ENCODE measurements around the gene KIAA1217.
A peak's percentile ranks its signal among the peaks of the same experiment; 100 is the strongest.
"Not testable (repeated sequence)": the region's sequence is repeated elsewhere in the genome, so short reads cannot be mapped to it uniquely, and the experiment has no call there.

The KIAA1217 gene

GRCh38 chr10:24292304-24293293 is 83.7 kb downstream of the KIAA1217 start:
- DNase-seq: no peak

- DNase-seq: no peak
Observed at GRCh38 chr10:24299578-24300260, 90.8 kb downstream of the KIAA1217 start.

GRCh38 chr10:24303522-24304310 is 94.8 kb downstream of the KIAA1217 start:
- DNase-seq: no peak

- DNase-seq: no peak
Observed at GRCh38 chr10:24305551-24306506, 96.9 kb downstream of the KIAA1217 start.

- DNase-seq: no peak
Observed at GRCh38 chr10:24306507-24306875, 97.6 kb downstream of the KIAA1217 start.

- peak; percentile 18 for DNase-seq
Observed at GRCh38 chr10:24307116-24307515, 98.2 kb downstream of the KIAA1217 start.

GRCh38 chr10:24307696-24308485 is 99.0 kb downstream of the KIAA1217 start:
- peak; percentile 67 for DNase-seq

- no peak for DNase-seq
Observed at GRCh38 chr10:24310104-24310503, 101.2 kb downstream of the KIAA1217 start.

GRCh38 chr10:24311888-24312287 is 103.0 kb downstream of the KIAA1217 start:
- DNase-seq: no peak

- DNase-seq: peak; percentile 32
Observed at GRCh38 chr10:24313283-24313682, 104.3 kb downstream of the KIAA1217 start.

- DNase-seq: no peak
Observed at GRCh38 chr10:24315211-24315610, 106.3 kb downstream of the KIAA1217 start.

GRCh38 chr10:24318517-24318916 is 109.6 kb downstream of the KIAA1217 start:
- DNase-seq: no peak

GRCh38 chr10:24320373-24320772 is 111.4 kb downstream of the KIAA1217 start:
- no peak for DNase-seq

- DNase-seq: peak; percentile 27
Observed at GRCh38 chr10:24324651-24325050, 115.7 kb downstream of the KIAA1217 start.

GRCh38 chr10:24331457-24331856 is 122.5 kb downstream of the KIAA1217 start:
- DNase-seq: peak; percentile 58

- no peak for DNase-seq
Observed at GRCh38 chr10:24333736-24334135, 124.8 kb downstream of the KIAA1217 start.

- no peak for DNase-seq
Observed at GRCh38 chr10:24334279-24334939, 125.5 kb downstream of the KIAA1217 start.

- not testable (repeated sequence) for DNase-seq
Observed at GRCh38 chr10:24337723-24338122, 128.8 kb downstream of the KIAA1217 start.

- DNase-seq: no peak
Observed at GRCh38 chr10:24339387-24339786, 130.4 kb downstream of the KIAA1217 start.

- DNase-seq: no peak
Observed at GRCh38 chr10:24340446-24340845, 131.5 kb downstream of the KIAA1217 start.

All from eye (tissue), 1 donor.